Airway epithelial cell (primary cell): ENCODE data around the gene CCDC194. TPM values are rescaled to one million over a fixed set of nuclear protein-coding genes. Genes with fewer than 3 reads are reported as not detected.

ENCODE experiments used
- total RNA-seq: library from RNA; depleted of rRNA; stranded (reverse); fragments of >200 nt; gene quantifications from 2 replicates; pipeline ENCODE4 v1.2.3, GENCODE V29; 2015

The CCDC194 gene, protein sequence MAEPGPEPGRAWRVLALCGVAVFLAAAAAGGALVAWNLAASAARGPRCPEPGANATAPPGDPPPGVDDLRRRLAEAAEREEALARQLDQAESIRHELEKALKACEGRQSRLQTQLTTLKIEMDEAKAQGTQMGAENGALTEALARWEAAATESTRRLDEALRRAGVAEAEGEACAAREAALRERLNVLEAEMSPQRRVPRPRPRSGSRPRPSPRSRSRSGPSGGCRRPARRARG
- not detected in 2 replicates for total RNA-seq

DNA sequence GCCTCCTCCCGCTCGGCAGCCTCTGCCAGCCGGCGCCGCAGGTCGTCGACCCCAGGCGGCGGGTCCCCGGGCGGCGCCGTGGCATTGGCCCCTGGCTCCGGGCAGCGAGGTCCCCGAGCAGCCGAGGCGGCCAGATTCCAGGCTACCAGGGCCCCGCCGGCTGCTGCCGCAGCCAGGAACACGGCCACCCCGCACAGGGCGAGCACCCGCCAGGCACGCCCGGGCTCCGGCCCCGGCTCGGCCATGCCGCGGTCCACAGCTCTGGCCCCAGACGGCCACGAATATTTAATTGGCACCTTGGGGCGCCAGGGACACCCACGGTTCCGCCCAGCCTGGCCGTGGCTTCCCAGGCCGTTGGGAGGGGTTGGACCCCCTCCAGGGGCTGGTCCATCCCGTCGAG, at the start of gene CCDC194:
Gene CCDC194, minus strand, starts transcription at position 283 of the 400 bp plus-strand sequence. Its CDS starts 38 bp downstream, at position 245.

DNA sequence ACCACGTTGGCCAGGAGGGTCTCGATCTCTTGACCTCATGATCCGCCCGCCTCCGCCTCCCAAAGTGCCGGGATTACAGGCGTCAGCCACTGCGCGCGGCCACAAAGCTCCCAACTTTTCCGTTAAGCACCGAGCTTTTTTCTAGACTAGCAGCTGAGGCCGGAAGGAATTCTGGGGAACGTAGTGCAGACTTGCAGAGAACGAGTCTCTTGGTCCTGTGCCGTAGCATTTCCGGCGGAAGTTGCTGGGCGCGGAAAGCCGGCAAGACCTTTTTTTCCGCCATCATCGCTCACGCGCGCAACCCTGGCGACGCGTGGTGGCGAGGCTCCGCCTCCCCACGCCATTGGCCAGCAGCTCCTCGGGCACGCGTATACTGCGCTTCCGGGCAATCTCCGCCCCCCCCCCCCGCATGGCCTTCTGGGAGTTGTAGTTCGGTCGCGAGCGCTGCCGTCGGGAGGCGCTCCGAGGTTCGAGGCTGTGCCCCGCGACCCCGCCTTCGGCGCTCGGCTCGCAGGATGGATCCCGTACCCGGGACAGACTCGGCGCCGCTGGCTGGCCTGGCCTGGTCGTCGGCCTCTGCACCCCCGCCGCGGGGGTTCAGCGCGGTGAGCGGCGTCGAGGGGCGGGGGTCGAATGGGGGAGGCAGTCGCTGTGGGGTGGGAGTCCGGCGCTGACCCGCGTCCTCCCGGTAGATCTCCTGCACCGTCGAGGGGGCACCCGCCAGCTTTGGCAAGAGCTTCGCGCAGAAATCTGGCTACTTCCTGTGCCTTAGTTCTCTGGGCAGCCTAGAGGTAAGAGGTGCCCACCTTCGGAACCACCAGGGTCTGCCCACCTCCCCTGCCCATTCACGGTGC, 25.9 kb upstream of the CCDC194 start, which contains the start of gene MVB12A:
Gene MVB12A, plus strand, starts transcription at position 427 of the 854 bp plus-strand sequence. Its CDS starts 89 bp downstream, at position 516.

DNA sequence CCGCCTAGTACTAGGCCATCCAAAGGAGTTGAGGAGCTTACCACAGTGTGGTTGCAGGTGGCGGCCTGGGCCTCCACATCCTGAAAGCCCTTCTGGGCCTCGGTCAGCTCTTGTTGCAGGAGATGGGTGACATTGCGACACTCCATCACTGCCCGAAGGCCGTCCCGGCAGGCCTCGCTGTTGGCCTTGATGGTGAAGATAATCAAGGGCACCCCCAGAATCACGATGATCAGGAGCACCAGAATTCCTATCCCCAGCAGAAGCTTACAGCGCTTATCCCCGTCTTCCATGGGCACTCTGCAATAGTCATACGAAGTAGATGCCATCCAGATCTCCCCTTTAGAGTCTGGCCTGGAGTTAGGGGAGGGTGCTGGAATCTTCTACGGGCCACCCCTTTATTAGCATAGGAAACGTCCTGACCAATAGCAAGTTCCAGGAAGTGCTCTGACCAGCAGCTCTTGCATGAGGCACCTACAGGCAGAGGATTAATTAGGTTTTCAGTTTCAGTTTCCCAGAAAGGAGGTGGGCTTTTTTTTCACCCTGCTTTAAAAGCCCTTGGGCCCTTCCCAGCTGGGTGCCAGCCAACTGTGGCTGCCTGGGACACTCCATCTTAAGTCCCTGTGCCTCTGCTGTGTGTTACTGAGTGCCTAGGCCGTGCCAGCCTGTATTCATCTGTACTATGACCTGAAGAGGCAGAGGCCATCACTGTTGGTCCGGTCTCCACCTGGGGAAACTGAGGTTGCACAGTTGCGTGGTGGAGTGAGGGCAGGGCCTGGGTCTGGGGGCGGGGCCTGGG, 11.5 kb upstream of the CCDC194 start, which contains the start of gene BST2:
Gene BST2, minus strand, starts transcription at position 381 of the 796 bp plus-strand sequence. Its CDS starts 55 bp downstream, at position 326.

DNA sequence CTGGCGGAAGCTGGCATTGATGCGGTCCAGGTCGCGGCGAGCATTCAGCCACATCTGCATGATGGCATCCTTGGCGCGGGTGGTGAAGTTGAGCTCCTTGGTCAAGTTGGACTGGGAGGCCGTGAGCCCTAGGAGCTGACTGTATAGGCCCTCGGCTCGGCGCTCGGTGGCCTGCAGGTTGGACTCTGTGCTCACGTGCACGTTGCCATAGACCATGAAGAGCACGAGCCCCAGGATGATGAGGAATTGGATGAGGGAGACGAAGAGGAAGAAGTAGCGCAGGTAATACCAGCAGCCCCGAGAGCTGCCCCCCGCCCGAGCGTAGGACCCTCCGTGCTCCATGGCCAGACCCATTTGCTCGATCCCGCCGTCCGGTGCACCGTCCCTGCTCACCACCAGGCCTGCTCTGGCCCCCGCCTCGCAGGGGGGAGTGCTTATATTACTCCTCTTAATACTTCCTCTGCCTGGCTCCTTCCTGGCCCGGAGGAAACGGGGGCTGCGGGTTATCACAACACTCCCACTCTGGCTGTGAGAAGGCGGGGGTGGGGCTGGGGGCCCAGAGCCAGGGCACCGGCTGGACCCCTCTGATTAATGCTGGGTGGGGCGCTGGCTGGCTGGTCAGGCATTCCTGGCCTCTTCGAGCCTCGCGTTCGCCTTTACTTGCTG, 16.9 kb downstream of the CCDC194 start, which contains the start of gene PLVAP:
Gene PLVAP, minus strand, starts transcription at position 408 of the 666 bp plus-strand sequence. Its CDS starts 54 bp downstream, at position 354.

Other genes starting within 250 kb of the CCDC194 start
- 13.2 and 13.3 TPM in 2 replicates for gene USE1, start 178.8 kb downstream of the CCDC194 start, total RNA-seq
- 1.2 and 5.9 TPM in 2 replicates for gene OCEL1, start 168.0 kb downstream of the CCDC194 start, total RNA-seq
- gene NR2F6, start 148.3 kb downstream of the CCDC194 start, total RNA-seq: 121 TPM in 2 replicates
- gene USHBP1, start 129.5 kb downstream of the CCDC194 start, total RNA-seq: not detected in 2 replicates
- gene BABAM1, start 126.8 kb downstream of the CCDC194 start, total RNA-seq: 69.9 and 76.7 TPM in 2 replicates
- gene ANKLE1, start 112.3 kb downstream of the CCDC194 start, total RNA-seq: 0.85 and 2.2 TPM in 2 replicates
- gene ABHD8, start 90.8 kb downstream of the CCDC194 start, total RNA-seq: 10.8 and 12.1 TPM in 2 replicates
- gene MRPL34, start 88.3 kb downstream of the CCDC194 start, total RNA-seq: 62.1 and 159 TPM in 2 replicates
- 22.7 and 31.5 TPM in 2 replicates for gene DDA1, start 84.6 kb downstream of the CCDC194 start, total RNA-seq
- 6.9 TPM in 2 replicates for gene ANO8, start 59.3 kb downstream of the CCDC194 start, total RNA-seq
- 23.6 and 38.2 TPM in 2 replicates for gene GTPBP3, start 56.6 kb downstream of the CCDC194 start, total RNA-seq
- gene PLVAP, start 16.9 kb downstream of the CCDC194 start, total RNA-seq: not detected in 2 replicates
- not detected in 2 replicates for gene BST2, start 11.4 kb upstream of the CCDC194 start, total RNA-seq
- 67.1 and 78.6 TPM in 2 replicates for gene MVB12A, start 25.9 kb upstream of the CCDC194 start, total RNA-seq
- gene TMEM221, start 54.5 kb upstream of the CCDC194 start, total RNA-seq: 0.42 TPM in 1 of 2 replicates, not detected in the other
- not detected in 2 replicates for gene NXNL1, start 66.7 kb upstream of the CCDC194 start, total RNA-seq
- gene SLC27A1, start 76.3 kb upstream of the CCDC194 start, total RNA-seq: 10.2 and 11.1 TPM in 2 replicates
- 94.9 and 105 TPM in 2 replicates for gene PGLS, start 117.5 kb upstream of the CCDC194 start, total RNA-seq
- gene COLGALT1, start 161.5 kb upstream of the CCDC194 start, total RNA-seq: 81.9 and 97.9 TPM in 2 replicates